K562 (cell line): Measurements from ENCODE around the gene ILK. TPM values are rescaled to one million over a fixed set of nuclear protein-coding genes. Genes with fewer than 3 reads are reported as not detected.
A peak's percentile ranks its signal among the peaks of the same experiment; 100 is the strongest.

ENCODE experiments used
- E2F3 ChIP-seq: fragments of 250-450 bp; sonication (Bioruptor Pico); IDR thresholded peaks from 2 replicates; pipeline ENCODE4 v1.4.0; 2020; ENCODE audit warnings: mild to moderate bottlenecking
- ETV1 ChIP-seq: fragments of 450-650 bp; conservative IDR thresholded peaks from 2 replicates; pipeline ENCODE4 v1.6.1; 2016; ENCODE audit warnings: missing genetic modification characterization, control low read depth, low read depth, missing compliant biosample characterization
- HDAC1 ChIP-seq, 2 experiments: fragments of 450-650 bp; IDR thresholded peaks; 2 replicates each; pipeline ENCODE4 v1.6.1; 2016 to 2017; ENCODE audit warnings: inconsistent platforms in 1 of 2, mild to moderate bottlenecking in 1 of 2, moderate library complexity in 1 of 2
- KDM4B ChIP-seq, 2 experiments: fragments of 450-650 bp in 1 of 2; sonication (generic) in 1 of 2; IDR thresholded peaks; 2 replicates each; pipeline ENCODE4 v1.6.1; 2016 to 2017; ENCODE audit warnings: borderline replicate concordance in 2 of 2, antibody characterized with exemption in 1 of 2, low read depth in 1 of 2, mild to moderate bottlenecking in 1 of 2
- NR3C1 ChIP-seq: sonication (generic); formaldehyde crosslinking; IDR thresholded peaks from 2 replicates; pipeline ENCODE4 v1.8.1; 2022; ENCODE audit warnings: missing genetic modification reagents
- RAD51 ChIP-seq: fragments of 450-650 bp; IDR thresholded peaks from 2 replicates; pipeline ENCODE4 v1.7.1; 2016; ENCODE audit warnings: low read depth, mild to moderate bottlenecking, borderline replicate concordance
- RBM25 ChIP-seq: fragments of 200-400 bp; formaldehyde crosslinking; IDR thresholded peaks from 2 replicates; pipeline ENCODE4 v1.6.1; 2018; ENCODE audit warnings: low read length, low read depth, moderate library complexity; ENCODE audit not compliant: severe bottlenecking
- TARDBP ChIP-seq: fragments of 450-650 bp; IDR thresholded peaks from 2 replicates; pipeline ENCODE4 v1.6.1; 2016
- TCF3 ChIP-seq: sonication (generic); formaldehyde crosslinking; IDR thresholded peaks from 2 replicates; pipeline ENCODE4 v1.4.0; 2020; ENCODE audit warnings: mild to moderate bottlenecking, missing genetic modification reagents
- TEAD4 ChIP-seq, 2 experiments: sonication (generic) in 1 of 2; formaldehyde crosslinking in 1 of 2; IDR thresholded peaks; 2 replicates each; pipeline versions ENCODE4 v1.6.1 to v1.8.0; 2012 to 2022; ENCODE audit warnings: borderline replicate concordance in 1 of 2, inconsistent platforms in 1 of 2, low read length in 1 of 2, mild to moderate bottlenecking in 1 of 2, missing genetic modification reagents in 1 of 2
- ZNF507 ChIP-seq: conservative IDR thresholded peaks from 2 replicates; pipeline ENCODE4 v1.6.1; 2017; ENCODE audit warnings: missing genetic modification characterization, missing compliant biosample characterization
- polyA plus RNA-seq, 8 experiments: library from polyadenylated mRNA; depleted of rRNA in 4 of 8; stranded (reverse) in 5 of 8; unstranded in 3 of 8; fragments of >200 nt; fragmentation: Nextera tagmentation in 2 of 8; fragmentation: Illumina TruSeq in 1 of 8; extraction: Ambion mirVana in 2 of 8; extraction: Trizol in 1 of 8; gene quantifications; 2 replicates each; pipeline versions ENCODE4 v1.2.1 to v1.2.3, GENCODE V29; 2011 to 2014; ENCODE audit warnings: inconsistent platforms in 1 of 8, missing spikeins in 1 of 8
- total RNA-seq, 7 experiments: library from RNA; depleted of rRNA in 6 of 7; stranded (reverse); fragments of >200 nt in 6 of 7; fragmentation: Illumina TruSeq in 2 of 7; extraction: Trizol in 2 of 7; gene quantifications; 2 replicates each; pipeline versions ENCODE4 v1.2.1 to v1.2.3, GENCODE V29; 2011 to 2021; ENCODE audit warnings: low replicate concordance in 1 of 7
- TF ChIP-seq, protein P1 (sequence below): fragments of 450-650 bp; IDR thresholded peaks from 2 replicates; pipeline ENCODE4 v1.6.1; 2016; ENCODE audit warnings: missing biosample characterization, missing genetic modification characterization
- TF ChIP-seq, protein P2 (sequence below): fragments of 450-650 bp; formaldehyde crosslinking; IDR thresholded peaks from 2 replicates; pipeline ENCODE4 v1.4.0; 2022; ENCODE audit warnings: missing genetic modification characterization
- TF ChIP-seq, protein P3 (sequence below), 2 experiments: fragments of 250-450 bp in 1 of 2; fragments of 450-650 bp in 1 of 2; sonication (Bioruptor Pico) in 1 of 2; IDR thresholded peaks; 2 replicates each; pipeline versions ENCODE4 v1.6.1 to v1.8.0; 2016 to 2021; ENCODE audit warnings: mild to moderate bottlenecking in 2 of 2, moderate library complexity in 2 of 2, missing compliant biosample characterization in 1 of 2, missing genetic modification characterization in 1 of 2

The ILK gene
- total and polyA plus RNA-seq, 9 of the 15 experiments (the other 6 are each of a cell fraction or from before 2014, with no cell fraction given) = 43.3 to 95.9 (median 58.9) TPM

DNA sequence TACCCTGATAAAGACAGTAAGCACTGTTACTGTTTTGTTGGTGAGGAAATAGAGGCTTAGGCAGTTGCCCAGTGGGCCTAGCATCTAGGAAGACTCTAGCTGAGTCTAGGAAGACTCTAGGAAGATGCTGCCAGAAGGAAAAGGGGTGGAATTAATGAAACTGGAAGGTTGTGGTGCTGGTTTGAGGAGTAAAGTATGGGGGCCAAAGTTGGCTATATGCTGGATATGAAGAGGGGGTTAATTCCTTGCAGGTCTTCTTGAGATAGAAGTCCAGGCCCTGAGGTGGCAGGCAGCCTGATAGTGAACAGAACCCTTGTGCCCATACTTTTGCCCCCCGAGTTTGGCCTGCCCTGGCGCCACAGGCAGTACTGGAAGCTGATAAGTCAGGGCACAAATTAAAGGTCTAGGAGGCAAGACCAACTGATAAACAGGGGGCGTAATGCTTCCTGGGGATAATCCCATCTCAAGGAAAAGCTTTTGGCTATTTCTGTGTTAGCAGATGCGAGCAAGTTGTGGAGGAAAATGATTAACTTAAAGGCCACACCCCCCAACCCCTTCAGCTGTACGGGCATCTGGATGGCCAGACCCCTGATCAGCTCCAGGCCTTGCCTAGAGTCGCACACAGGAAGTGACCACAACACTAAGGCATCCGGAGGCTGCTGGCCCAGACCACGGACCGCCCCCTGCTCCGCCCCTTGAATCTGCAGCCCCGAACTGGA, 3.1 kb downstream of the ILK start (continued):
- TF ChIP-seq, protein P1, sequence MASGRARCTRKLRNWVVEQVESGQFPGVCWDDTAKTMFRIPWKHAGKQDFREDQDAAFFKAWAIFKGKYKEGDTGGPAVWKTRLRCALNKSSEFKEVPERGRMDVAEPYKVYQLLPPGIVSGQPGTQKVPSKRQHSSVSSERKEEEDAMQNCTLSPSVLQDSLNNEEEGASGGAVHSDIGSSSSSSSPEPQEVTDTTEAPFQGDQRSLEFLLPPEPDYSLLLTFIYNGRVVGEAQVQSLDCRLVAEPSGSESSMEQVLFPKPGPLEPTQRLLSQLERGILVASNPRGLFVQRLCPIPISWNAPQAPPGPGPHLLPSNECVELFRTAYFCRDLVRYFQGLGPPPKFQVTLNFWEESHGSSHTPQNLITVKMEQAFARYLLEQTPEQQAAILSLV = no peak
- TF ChIP-seq KDM4B (IDR thresholded peaks at IDR 0.05; ENCODE audit: borderline replicate concordance in 2 of 2, low read depth in 1 of 2) = 0 out of 4 replicates have a peak, but pooled peaks of 1 of the 2 experiments have one; percentile 27
- peak; percentile 23; the same call in 1 of the 2 replicates for TF ChIP-seq RAD51
- no peak for TF ChIP-seq RBM25
- TF ChIP-seq TCF3 = 0 out of 2 replicates have a peak, but pooled peaks have one; percentile 31
- TF ChIP-seq, protein P2, sequence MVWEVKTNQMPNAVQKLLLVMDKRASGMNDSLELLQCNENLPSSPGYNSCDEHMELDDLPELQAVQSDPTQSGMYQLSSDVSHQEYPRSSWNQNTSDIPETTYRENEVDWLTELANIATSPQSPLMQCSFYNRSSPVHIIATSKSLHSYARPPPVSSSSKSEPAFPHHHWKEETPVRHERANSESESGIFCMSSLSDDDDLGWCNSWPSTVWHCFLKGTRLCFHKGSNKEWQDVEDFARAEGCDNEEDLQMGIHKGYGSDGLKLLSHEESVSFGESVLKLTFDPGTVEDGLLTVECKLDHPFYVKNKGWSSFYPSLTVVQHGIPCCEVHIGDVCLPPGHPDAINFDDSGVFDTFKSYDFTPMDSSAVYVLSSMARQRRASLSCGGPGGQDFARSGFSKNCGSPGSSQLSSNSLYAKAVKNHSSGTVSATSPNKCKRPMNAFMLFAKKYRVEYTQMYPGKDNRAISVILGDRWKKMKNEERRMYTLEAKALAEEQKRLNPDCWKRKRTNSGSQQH = no peak
- TF ChIP-seq NR3C1 (CRISPR knock-in tag) = no peak
- TF ChIP-seq, protein P3, sequence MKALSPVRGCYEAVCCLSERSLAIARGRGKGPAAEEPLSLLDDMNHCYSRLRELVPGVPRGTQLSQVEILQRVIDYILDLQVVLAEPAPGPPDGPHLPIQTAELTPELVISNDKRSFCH (CRISPR knock-in tag; IDR thresholded peaks at IDR 0.05) = no peak
- TF ChIP-seq, protein P3 (tag; IDR thresholded peaks at IDR 0.05) = 0 out of 2 replicates have a peak, but pooled peaks have one; percentile 22
- TF ChIP-seq ETV1 (tag) = peak; percentile 75
- TF ChIP-seq TARDBP = no peak
- TF ChIP-seq ZNF507 (tag) = no peak
- 0 out of 2 replicates have a peak, but pooled peaks have one; percentile 9 for TF ChIP-seq E2F3 (CRISPR knock-in tag)
- peak; percentile 72 for TF ChIP-seq TEAD4 (IDR thresholded peaks at IDR 0.05; ENCODE audit: low read length)
- TF ChIP-seq TEAD4 (CRISPR knock-in tag; IDR thresholded peaks at IDR 0.05; ENCODE audit: borderline replicate concordance) = no peak
- TF ChIP-seq HDAC1 (IDR thresholded peaks at IDR 0.05) = 0 out of 4 replicates have a peak, but pooled peaks of 1 of the 2 experiments have one; percentile 25
